Activated CD4-positive, alpha-beta T cell treated with anti-CD3 and anti-CD28 coated beads for 36 hours (primary cell): Measurements from ENCODE around the gene BABAM2. TPM values are rescaled to one million over a fixed set of nuclear protein-coding genes. Genes with fewer than 3 reads are reported as not detected.
"Not testable (repeated sequence)": the region's sequence is repeated elsewhere in the genome, so short reads cannot be mapped to it uniquely, and the experiment has no call there.

Experiments
- ATAC-seq: fragments of 200-7000 bp; cut with Tn5 transposase; one replicate; pipeline ENCODE4 v1.10.0; 2021; ENCODE audit warnings: mild to moderate bottlenecking, moderate library complexity
- CTCF ChIA-PET: fragments of 350-600 bp; sonication (Branson Sonifier 250); formaldehyde crosslinking; loops from one replicate; lab custom pipeline; 2021; ENCODE audit warnings: antibody characterized with exemption; lab: Charles Lee
- POLR2A ChIA-PET: fragments of 350-600 bp; sonication (Branson Sonifier 250); formaldehyde crosslinking; loops from one replicate; lab custom pipeline; 2021; ENCODE audit warnings: antibody characterized with exemption, inconsistent platforms; lab: Charles Lee
- DNase-seq: peaks from one replicate; pipeline ENCODE4 v3.0.0-alpha.2; 2020
- H3K27ac Mint-ChIP-seq: one replicate; pipeline ENCODE4 v1.8.0; 2021; ENCODE audit warnings: mixed read lengths
- H3K27me3 Mint-ChIP-seq: one replicate; pipeline ENCODE4 v1.8.0; 2021; ENCODE audit warnings: mixed read lengths
- H3K36me3 Mint-ChIP-seq: one replicate; pipeline ENCODE4 v1.8.0; 2021; ENCODE audit warnings: low read depth, mixed read lengths
- H3K4me1 Mint-ChIP-seq: one replicate; pipeline ENCODE4 v1.8.0; 2021; ENCODE audit warnings: mixed read lengths
- H3K4me3 Mint-ChIP-seq: one replicate; pipeline ENCODE4 v1.8.0; 2021; ENCODE audit warnings: mild to moderate bottlenecking, moderate library complexity, mixed read lengths
- H3K9me3 Mint-ChIP-seq: one replicate; pipeline ENCODE4 v1.8.0; 2021; ENCODE audit warnings: low read depth, mixed read lengths
- intact Hi-C, 2 experiments: fragments of 100-400 bp; cut with DNase I in 1 of 2; cut with micrococcal nuclease in 1 of 2; formaldehyde crosslinking; loops; one replicate each; pipeline versions ENCODE4 v1.14.2 to v1.15.1; 2022 to 2024; cut with DNase I, micrococcal nuclease
- total RNA-seq, 2 experiments: library from RNA; stranded (reverse); gene quantifications; one replicate each; pipeline ENCODE4 v1.2.3, GENCODE V29; 2021

BABAM2 gene
- total RNA-seq, 2 experiments from 2014 or later: 58.4 to 81.1 TPM

DNA sequence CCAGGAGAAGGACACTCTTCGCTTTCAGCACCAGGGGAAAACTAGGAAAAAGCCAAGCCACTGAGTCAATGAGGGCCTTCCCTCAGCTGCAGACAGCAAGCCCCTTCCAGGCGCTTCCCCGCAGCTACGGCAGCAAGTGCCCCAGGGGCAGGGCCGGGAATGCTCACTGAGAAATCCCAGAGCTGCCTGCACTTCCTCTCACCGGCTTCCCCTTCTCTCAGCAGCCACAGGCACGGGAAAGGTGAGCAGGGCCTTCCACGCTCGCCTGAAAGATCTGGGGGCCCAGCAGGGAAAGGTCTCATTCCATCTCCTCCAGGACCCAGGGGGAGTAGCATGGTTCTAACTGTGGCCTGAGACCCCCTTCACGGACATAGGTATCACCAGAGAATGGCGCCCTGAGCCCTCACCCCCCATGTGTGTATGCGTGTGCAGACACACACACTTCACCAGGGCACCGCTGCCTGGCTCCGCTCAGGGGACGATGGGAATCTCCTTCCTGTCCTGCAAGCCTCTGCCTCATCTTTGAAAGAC is 472.5 kb downstream of the BABAM2 start:
- ATAC-seq (no peak), DNase-seq (no peak)
- CTCF ChIA-PET: no interaction called here
- POLR2A ChIA-PET: no interaction called here
- intact Hi-C loops: no loop called here
- Mint-ChIP-seq H3K9me3 (no peaks in the 10 kb centered on the region), H3K27ac (no peak overlapping the region), H3K36me3 (no peaks in the 10 kb centered on the region), H3K27me3 (peaks cover 4% of the 10 kb centered on the region), H3K4me3 (no peak overlapping the region), H3K4me1 (peaks cover 88% of the 10 kb centered on the region)

DNA sequence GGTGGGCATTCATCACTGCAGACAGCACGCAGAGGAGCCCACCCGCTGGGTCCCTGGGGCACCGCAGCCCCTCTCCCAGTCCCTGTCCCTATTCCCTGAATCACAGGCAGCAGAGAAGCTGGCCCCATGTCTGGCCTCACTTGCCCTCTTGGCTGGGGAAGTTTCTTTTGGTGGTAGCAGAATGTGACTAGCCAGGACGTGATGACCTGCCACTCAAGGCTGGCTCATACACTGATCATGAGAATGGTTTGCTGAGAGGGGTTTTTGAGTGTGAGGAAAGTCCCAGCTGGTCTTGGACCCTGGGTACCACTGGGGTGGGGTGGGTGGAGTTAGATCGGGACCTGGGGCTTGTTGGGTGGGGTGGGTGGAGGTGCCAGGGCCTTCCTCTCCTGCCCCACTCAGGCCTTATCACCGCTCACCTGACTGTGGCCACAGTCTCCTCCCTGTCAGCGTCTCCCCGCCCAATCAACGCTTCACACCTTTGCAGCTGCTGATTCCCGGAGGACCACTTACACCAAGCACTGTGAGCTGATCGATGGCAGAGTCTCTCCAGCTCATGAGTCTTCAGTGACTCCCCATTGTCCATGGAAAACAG is 473.3 kb downstream of the BABAM2 start:
- Mint-ChIP-seq H3K27me3 (peaks cover 4% of the 10 kb centered on the region), H3K36me3 (no peaks in the 10 kb centered on the region), H3K4me1 (peaks cover 84% of the 10 kb centered on the region), H3K27ac (no peak overlapping the region), H3K9me3 (no peaks in the 10 kb centered on the region), H3K4me3 (no peak overlapping the region)
- CTCF ChIA-PET: no interaction called here
- DNase-seq: no peak
- intact Hi-C loops: no loop called here
- ATAC-seq: no peak
- POLR2A ChIA-PET: no interaction called here

GRCh38 chr2:28364610-28365009 is 474.1 kb downstream of the BABAM2 start:
- H3K4me1 Mint-ChIP-seq: peaks cover 75% of the 10 kb centered on the region
- DNase-seq: no peak
- no peak for ATAC-seq
- H3K27me3 Mint-ChIP-seq: peaks cover 4% of the 10 kb centered on the region
- CTCF ChIA-PET: interaction anchor here (0.7 to 0.8 kb wide), 2 partner anchors 642 to 682 kb away, joined by 3 read pairs; no protein-coding TSS in a partner anchor
- H3K27ac Mint-ChIP-seq: no peak overlapping the region
- no peak overlapping the region for H3K4me3 Mint-ChIP-seq
- no peaks in the 10 kb centered on the region for H3K9me3 Mint-ChIP-seq
- no peaks in the 10 kb centered on the region for H3K36me3 Mint-ChIP-seq
- intact Hi-C loops: no loop called here
- POLR2A ChIA-PET: no interaction called here

DNA sequence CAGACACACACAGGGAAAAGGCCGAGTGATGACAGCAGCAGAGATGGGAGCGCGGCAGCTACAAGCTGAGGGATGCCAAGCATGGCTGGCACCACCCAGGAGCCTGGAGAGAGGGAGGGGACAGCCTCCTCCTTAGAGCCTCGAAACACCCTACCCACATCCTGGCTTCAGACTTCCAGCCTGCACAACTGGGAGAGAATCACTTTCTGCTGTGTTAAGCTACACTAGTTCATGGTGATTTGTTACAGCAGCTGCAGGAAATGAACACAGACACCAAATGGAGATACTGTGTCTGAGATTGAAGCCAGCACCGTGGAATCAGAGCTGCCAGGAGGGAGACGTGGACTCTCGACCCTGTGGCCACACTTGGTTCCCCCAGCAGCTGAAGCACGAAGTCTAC is 474.6 kb downstream of the BABAM2 start:
- no peak overlapping the region for H3K27ac Mint-ChIP-seq
- ATAC-seq (no peak), DNase-seq (no peak)
- intact Hi-C loops: no loop called here
- peaks cover 4% of the 10 kb centered on the region for H3K27me3 Mint-ChIP-seq
- POLR2A ChIA-PET: interaction anchor here (0.8 kb wide), 1 partner anchor 25 kb away, joined by 3 read pairs; no protein-coding TSS in a partner anchor
- H3K4me1 Mint-ChIP-seq: peaks cover 70% of the 10 kb centered on the region
- no peaks in the 10 kb centered on the region for H3K9me3 Mint-ChIP-seq
- no peaks in the 10 kb centered on the region for H3K36me3 Mint-ChIP-seq
- CTCF ChIA-PET: interaction anchor here (0.8 to 0.9 kb wide), 2 partner anchors 16 to 682 kb away, joined by 3 read pairs; no protein-coding TSS in a partner anchor
- H3K4me3 Mint-ChIP-seq: no peak overlapping the region

DNA sequence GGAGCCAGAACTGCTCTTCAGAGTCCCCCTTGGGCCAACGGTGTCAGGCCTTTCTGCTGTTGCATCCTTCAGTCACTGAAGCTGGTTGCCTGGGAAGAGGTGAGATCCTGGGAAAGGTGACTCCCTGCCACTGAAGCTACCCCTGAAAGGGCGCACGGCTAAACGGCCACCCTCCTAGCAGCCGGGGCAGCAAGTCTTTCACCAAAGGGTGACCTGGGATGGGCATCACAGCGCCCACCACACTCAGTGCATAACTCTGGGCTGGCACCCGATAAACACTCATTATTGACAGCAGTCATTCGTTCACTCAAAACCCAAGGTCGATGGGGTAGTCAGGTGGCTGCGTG is 475.6 kb downstream of the BABAM2 start:
- Mint-ChIP-seq H3K27me3 (peaks cover 4% of the 10 kb centered on the region), H3K4me1 (peaks cover 60% of the 10 kb centered on the region), H3K9me3 (peaks cover 2% of the 10 kb centered on the region), H3K4me3 (peak overlapping the region; percentile 30), H3K36me3 (no peaks in the 10 kb centered on the region), H3K27ac (peak overlapping the region; percentile 90)
- ChIA-PET CTCF (no interaction called here), POLR2A (interaction anchor here (0.6 kb wide), 1 partner anchor 19 kb away, joined by 4 read pairs; no protein-coding TSS in a partner anchor)
- peak; percentile 21 for ATAC-seq
- no peak for DNase-seq
- intact Hi-C loops: no loop called here

DNA sequence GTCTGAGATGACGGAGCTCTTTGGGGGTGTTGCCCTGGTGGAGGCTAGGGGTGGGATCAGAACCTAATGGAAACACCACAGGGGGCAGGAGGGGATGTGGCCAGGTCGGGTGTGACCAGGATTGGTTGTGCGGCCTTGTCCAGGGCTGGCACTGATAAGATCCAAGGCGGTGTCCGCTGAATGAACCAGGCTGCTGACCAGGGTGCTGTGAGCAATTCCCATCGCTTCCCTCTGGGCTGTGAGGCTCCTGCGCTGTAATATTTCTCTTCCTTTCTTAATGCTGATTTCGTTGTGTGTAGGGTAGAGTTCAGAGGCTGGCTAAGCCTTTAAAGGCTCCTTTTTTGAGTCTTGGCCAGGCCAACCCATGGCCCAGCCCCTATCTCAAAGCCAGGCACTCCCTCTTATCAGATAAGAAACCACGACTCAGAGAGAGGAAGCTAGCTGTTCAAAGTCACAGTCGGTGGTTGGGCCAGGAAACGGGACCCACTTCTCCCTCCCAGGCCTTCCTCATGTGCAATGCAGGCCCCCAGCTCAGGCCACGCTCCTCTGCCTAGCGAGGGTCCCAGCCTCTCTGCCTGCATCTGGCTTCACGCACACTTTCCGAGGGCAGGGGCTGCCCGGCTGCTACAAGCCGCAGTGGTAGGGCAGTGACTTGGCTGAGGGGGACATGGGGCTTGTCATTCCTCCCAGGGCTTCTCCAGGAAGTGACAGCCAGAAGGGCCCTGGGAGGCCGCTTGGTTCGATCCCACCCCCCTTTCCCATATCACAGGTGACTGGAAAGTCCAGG is 476.2 kb downstream of the BABAM2 start:
- Mint-ChIP-seq H3K27me3 (peaks cover 4% of the 10 kb centered on the region), H3K4me3 (peak overlapping the region; percentile 30), H3K4me1 (peaks cover 57% of the 10 kb centered on the region), H3K9me3 (peaks cover 3% of the 10 kb centered on the region), H3K36me3 (no peaks in the 10 kb centered on the region), H3K27ac (peak overlapping the region; percentile 90)
- CTCF ChIA-PET: no interaction called here
- intact Hi-C loops: no loop called here
- POLR2A ChIA-PET: interaction anchor here (0.6 kb wide), 2 partner anchors 19 to 599 kb away, joined by 3 to 4 read pairs; no protein-coding TSS in a partner anchor
- ATAC-seq (peak; percentile 84), DNase-seq (peak; percentile 64)

DNA sequence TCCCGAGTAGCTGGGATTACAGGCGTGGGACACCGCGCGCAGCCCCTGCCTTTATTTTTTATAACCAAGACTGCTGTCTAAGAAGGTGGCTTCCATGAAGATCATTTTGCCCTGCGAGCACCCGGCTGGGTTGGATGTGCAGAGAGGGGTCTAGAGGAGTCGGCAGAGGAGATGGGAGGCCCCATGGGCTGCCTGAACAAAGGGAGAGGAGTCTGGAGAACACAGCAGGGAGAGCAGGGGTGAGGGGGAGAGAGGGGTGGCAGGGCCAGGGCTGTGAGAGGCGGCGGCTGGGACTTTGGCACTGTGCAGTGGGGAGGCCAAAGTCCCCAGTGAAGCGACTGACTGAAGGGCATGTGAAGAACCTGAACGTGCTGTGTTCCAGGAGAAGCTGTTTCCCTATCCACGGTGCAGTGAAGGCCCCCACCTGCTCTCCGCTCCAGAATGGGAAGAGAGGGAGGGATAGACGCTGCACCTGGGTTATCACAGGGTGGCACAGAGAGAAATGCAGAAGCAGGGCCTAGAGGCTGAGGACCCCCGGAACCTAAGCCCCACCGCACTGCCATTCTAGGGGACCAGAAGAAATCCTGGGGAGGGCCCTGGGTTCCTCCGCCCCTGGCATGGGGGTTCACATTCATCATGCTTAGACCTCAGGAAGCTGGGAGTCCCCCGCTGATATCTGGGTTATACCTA is 477.3 kb downstream of the BABAM2 start:
- DNase-seq: no peak
- ChIA-PET CTCF (interaction anchor here (0.7 to 1.4 kb wide), 3 partner anchors 13 to 88 kb away, joined by 3 to 7 read pairs (median 4); no protein-coding TSS in a partner anchor), POLR2A (interaction anchor here (0.7 kb wide), 1 partner anchor 902 kb away, joined by 3 read pairs; no protein-coding TSS in a partner anchor)
- Mint-ChIP-seq H3K9me3 (peaks cover 3% of the 10 kb centered on the region), H3K27ac (no peak overlapping the region), H3K27me3 (no peaks in the 10 kb centered on the region), H3K4me3 (no peak overlapping the region), H3K4me1 (peaks cover 46% of the 10 kb centered on the region), H3K36me3 (no peaks in the 10 kb centered on the region)
- intact Hi-C loops: no loop called here
- ATAC-seq: no peak

DNA sequence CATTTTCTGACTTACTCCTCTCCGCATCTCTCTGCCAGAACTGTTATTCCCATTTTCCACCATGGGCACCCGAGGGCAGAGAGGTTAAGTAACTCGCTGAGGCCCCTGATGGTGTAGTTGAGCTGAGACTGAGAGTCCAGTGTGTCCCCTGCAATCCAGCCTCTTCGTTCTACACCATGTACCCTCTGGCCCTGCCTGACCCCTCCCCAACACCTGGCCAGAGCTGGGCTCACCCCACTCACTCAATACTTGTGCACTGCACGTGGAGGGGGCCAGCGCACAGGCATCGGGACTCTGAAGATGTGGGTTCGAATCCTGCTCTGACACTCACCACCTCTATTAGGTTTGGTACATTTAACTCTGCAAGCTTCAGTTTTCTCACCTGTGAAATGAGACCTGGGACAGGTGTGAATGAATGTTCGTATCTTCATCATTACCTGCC is 477.8 kb downstream of the BABAM2 start:
- Mint-ChIP-seq H3K36me3 (no peaks in the 10 kb centered on the region), H3K9me3 (peaks cover 3% of the 10 kb centered on the region), H3K27me3 (no peaks in the 10 kb centered on the region), H3K4me3 (no peak overlapping the region), H3K27ac (no peak overlapping the region), H3K4me1 (peaks cover 42% of the 10 kb centered on the region)
- ATAC-seq (no peak), DNase-seq (no peak)
- intact Hi-C loops: no loop called here
- ChIA-PET CTCF (interaction anchor here (0.7 to 1.4 kb wide), 4 partner anchors 12 to 87 kb away, joined by 3 to 7 read pairs (median 4); no protein-coding TSS in a partner anchor), POLR2A (interaction anchor here (0.7 kb wide), 1 partner anchor 902 kb away, joined by 3 read pairs; no protein-coding TSS in a partner anchor)

- POLR2A ChIA-PET: no interaction called here
- ATAC-seq: no peak
- CTCF ChIA-PET: interaction anchor here (0.6 to 1.4 kb wide), 3 partner anchors 11 to 206 kb away, joined by 3 to 7 read pairs (median 3); no protein-coding TSS in a partner anchor
Measured at GRCh38 chr2:28369358-28369757, 478.8 kb downstream of the BABAM2 start.

DNA sequence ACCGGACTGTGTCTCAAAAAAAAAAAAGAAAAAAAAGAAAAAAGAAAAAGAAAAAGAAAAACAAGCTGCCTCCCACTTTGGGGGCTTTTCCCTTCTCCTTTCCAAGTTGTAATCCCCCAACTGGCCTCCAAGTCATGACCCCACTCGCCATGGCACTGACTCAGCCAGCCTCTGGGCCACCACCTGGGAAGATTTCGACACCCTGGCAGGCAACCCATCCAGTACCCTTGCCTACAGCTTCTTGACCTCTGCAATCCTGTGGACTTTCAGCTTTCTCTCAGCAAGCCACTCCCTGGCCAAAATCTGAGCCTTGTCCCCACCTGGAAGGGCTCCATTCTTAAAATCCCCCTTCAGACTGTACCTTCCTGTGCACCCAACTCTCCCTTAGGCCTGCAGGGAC is 479.8 kb downstream of the BABAM2 start:
- Mint-ChIP-seq H3K36me3 (no peaks in the 10 kb centered on the region), H3K4me3 (no peak overlapping the region), H3K4me1 (peaks cover 24% of the 10 kb centered on the region), H3K9me3 (peaks cover 3% of the 10 kb centered on the region), H3K27me3 (no peaks in the 10 kb centered on the region), H3K27ac (peak overlapping the region; percentile 34)
- ATAC-seq (no peak), DNase-seq (no peak)
- intact Hi-C loops: no loop called here
- ChIA-PET CTCF (interaction anchor here (0.6 kb wide), 1 partner anchor 538 kb away, joined by 3 read pairs; no protein-coding TSS in a partner anchor), POLR2A (no interaction called here)

More at GRCh38 chr2:28369358-28369757, 478.8 kb downstream of the BABAM2 start:
- no peak for DNase-seq
- Mint-ChIP-seq H3K4me1 (peaks cover 34% of the 10 kb centered on the region), H3K27ac (no peak overlapping the region), H3K4me3 (no peak overlapping the region), H3K9me3 (peaks cover 3% of the 10 kb centered on the region), H3K36me3 (no peaks in the 10 kb centered on the region), H3K27me3 (no peaks in the 10 kb centered on the region)
- intact Hi-C loops: no loop called here

DNA sequence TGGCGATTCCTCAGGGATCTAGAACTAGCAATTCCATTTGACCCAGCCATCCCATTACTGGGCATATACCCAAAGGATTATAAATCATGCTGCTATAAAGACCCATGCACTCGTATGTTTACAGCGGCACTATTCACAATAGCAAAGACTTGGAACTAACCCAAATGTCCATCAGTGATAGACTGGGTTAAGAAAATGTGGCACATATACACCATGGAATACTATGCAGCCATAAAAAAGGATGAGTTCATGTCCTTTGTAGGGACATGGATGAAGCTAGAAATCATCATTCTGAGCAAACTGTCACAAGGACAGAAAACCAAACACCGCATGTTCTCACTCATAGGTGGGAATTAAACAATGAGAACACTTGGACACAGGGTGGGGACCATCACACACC is 481.2 kb downstream of the BABAM2 start:
- H3K9me3 Mint-ChIP-seq, ATAC-seq, H3K27me3 Mint-ChIP-seq, DNase-seq, intact Hi-C loops, H3K36me3 Mint-ChIP-seq, H3K27ac Mint-ChIP-seq, POLR2A ChIA-PET, H3K4me3 Mint-ChIP-seq, CTCF ChIA-PET: not testable (repeated sequence)
- peaks cover 11% of the 10 kb centered on the region for H3K4me1 Mint-ChIP-seq
